ENCODE results near the gene PPP2CA.

Gene PPP2CA

DNA sequence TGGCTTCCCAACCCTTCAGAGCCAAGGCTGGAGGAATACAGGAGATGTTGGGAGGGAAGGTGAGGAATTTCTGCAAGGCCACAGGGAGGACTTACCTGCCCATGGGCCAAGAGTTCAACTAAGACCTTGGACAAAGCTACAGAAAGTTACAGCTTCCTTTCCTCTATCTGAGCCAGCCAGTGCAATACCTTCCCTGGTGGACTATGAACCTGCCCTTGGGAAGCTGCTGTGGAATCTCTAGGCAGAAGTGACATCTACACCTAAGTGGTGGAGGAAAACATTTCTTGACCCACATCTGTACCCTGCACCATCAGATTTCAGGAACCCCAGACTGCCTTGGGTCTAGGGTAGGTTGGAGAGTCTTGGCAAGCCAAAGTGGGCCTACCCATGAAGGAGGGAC is 42.4 kb downstream of the PPP2CA start:
- Histone ChIP-seq H3K4me3 (ENCODE audit: low read depth, low read length) (no peak overlapping the region), H3K27ac (no peak overlapping the region), H3K9me3 (ENCODE audit: control insufficient read depth, low read length) (no peaks in the 10 kb centered on the region), H3K4me1 (peaks cover 15% of the 10 kb centered on the region), H3K79me2 (peaks cover 21% of the 10 kb centered on the region), H3K27me3 (ENCODE audit: control insufficient read depth, insufficient read depth, low read length) (no peaks in the 10 kb centered on the region), H3K36me3 (ENCODE audit: control insufficient read depth, insufficient read depth, low read length) (no peaks in the 10 kb centered on the region), H3K9ac (no peak overlapping the region), H3K4me2 (ENCODE audit: low read length) (no peak overlapping the region), H2AFZ (no peak overlapping the region)
- TF ChIP-seq, protein P1, sequence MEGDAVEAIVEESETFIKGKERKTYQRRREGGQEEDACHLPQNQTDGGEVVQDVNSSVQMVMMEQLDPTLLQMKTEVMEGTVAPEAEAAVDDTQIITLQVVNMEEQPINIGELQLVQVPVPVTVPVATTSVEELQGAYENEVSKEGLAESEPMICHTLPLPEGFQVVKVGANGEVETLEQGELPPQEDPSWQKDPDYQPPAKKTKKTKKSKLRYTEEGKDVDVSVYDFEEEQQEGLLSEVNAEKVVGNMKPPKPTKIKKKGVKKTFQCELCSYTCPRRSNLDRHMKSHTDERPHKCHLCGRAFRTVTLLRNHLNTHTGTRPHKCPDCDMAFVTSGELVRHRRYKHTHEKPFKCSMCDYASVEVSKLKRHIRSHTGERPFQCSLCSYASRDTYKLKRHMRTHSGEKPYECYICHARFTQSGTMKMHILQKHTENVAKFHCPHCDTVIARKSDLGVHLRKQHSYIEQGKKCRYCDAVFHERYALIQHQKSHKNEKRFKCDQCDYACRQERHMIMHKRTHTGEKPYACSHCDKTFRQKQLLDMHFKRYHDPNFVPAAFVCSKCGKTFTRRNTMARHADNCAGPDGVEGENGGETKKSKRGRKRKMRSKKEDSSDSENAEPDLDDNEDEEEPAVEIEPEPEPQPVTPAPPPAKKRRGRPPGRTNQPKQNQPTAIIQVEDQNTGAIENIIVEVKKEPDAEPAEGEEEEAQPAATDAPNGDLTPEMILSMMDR (IDR thresholded peaks at IDR 0.05): no peak

DNA sequence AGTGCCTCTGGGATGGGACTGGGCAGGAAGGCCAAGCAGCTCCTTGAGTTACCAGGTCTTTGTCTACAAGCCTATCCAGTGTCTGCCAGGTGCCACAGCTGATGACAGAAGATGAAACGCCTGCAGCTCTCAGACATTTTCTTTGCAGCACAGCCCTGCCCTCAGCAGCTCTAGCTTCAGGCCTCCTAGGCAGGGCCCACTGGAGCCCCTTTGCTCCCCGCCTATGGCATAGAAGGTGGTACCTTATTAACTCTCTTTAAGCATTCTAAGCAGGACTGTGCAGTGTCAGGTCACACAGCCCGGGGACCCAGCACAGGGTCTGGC is 47.8 kb downstream of the PPP2CA start:
- H2AFZ ChIP-seq: no peak overlapping the region
- H3K79me2 ChIP-seq: peaks cover 5% of the 10 kb centered on the region
- no peaks in the 10 kb centered on the region for H3K9me3 ChIP-seq (ENCODE audit: control insufficient read depth, low read length)
- no peaks in the 10 kb centered on the region for H3K27me3 ChIP-seq (ENCODE audit: control insufficient read depth, insufficient read depth, low read length)
- H3K36me3 ChIP-seq (ENCODE audit: control insufficient read depth, insufficient read depth, low read length): no peaks in the 10 kb centered on the region
- no peak overlapping the region for H3K4me3 ChIP-seq (ENCODE audit: low read depth, low read length)
- peaks cover 4% of the 10 kb centered on the region for H3K4me1 ChIP-seq
- no peak overlapping the region for H3K9ac ChIP-seq
- H3K27ac ChIP-seq: no peak overlapping the region
- H3K4me2 ChIP-seq (ENCODE audit: low read length): no peak overlapping the region
- TF ChIP-seq, protein P1 (IDR thresholded peaks at IDR 0.05): no peak

DNA sequence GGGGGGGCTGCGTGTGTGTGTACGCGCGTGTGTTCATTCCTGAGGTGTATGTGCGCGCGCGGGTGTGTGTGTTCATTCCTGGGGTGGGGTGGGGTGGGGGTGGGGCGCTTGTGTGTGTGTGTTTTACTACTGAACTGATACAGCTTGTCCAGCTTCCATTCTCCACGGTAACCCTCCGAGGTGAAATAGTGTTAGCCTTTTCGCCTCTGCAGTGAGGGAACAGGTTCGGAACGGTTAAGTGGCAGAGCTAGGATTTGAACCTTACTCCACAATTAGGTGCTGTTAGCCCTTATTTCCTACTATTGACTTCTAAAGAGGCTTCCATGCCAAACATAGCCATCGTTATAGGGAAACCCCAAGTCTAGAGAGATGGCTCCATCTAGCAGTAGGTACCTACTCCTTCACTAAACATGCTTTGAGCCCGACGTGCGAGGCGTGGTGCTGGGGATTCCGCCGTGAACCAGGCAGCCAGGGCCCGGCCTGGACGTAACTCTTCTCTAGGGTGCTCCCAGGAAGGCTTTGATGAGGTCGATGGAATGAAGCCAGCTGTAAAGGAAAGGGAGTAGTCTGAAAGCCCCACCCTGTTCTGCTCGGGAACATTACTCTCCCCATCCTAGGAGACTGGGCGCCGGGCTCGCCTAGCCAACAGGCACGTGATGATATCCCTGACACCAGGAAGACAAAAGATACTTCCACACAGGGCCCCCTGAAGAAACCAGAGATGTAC is 48.3 kb downstream of the PPP2CA start:
- H3K27me3 ChIP-seq (ENCODE audit: control insufficient read depth, insufficient read depth, low read length): no peaks in the 10 kb centered on the region
- H3K4me3 ChIP-seq (ENCODE audit: low read depth, low read length): peak overlapping the region; percentile 95
- no peaks in the 10 kb centered on the region for H3K9me3 ChIP-seq (ENCODE audit: control insufficient read depth, low read length)
- no peaks in the 10 kb centered on the region for H3K36me3 ChIP-seq (ENCODE audit: control insufficient read depth, insufficient read depth, low read length)
- H3K79me2 ChIP-seq: peaks cover 10% of the 10 kb centered on the region
- TF ChIP-seq, protein P1 (IDR thresholded peaks at IDR 0.05): no peak
- peak overlapping the region; percentile 99 for H3K27ac ChIP-seq
- peak overlapping the region; percentile 83 for H3K4me2 ChIP-seq (ENCODE audit: low read length)
- H2AFZ ChIP-seq: peak overlapping the region; percentile 94
- H3K4me1 ChIP-seq: peaks cover 4% of the 10 kb centered on the region
- H3K9ac ChIP-seq: peak overlapping the region; percentile 91

DNA sequence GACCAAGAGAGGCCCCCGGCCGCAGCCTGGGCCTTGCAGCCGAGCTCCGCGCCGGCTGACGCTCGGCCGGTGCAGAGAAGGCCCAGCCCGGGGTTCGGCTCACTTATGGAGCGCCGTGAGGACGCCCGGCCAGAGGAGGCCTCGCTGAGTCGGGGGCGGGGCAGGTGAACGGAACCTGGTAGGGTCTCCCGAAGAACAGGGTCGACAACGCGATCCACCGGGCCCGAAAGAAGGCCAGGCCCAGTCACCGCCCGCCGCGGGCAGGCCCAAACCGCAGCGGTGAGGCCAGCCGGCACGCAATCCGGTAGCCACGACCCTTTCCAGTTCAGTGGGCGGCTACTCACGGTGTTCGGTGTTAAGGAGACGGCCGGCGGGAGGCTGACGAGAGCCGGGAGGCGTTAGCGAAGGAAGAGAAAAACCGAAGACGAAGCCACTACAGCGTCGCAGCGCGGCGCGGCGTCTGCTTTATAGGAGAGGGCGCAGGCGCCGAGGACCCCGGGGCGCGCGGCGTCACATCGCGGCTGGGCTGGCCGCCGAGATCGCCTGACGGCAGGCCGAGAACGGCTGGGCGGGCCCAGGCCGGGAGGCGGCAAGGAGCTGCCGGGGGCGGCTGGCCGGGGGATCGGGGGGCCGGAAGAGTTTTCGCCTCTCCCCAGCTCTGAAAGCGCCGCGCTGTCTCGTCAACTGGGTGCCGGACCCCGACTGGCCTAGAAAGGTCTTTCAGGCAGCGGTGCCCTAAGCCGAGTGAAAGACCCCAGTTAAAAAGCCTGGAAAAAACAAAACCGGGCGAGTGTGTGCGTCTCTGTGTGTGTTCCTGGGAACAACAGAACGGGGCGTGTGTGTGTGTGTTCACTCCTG is 49.1 kb downstream of the PPP2CA start, which contains the start of gene SKP1:
Gene SKP1 (minus strand): TSS at position 440 of the 858 bp plus-strand sequence. CDS start 2,928 bp downstream, outside the sequence.
- no peaks in the 10 kb centered on the region for H3K36me3 ChIP-seq (ENCODE audit: control insufficient read depth, insufficient read depth, low read length)
- H3K9ac ChIP-seq: peak within 1 kb of the TSS; percentile 91
- H3K4me1 ChIP-seq: peaks cover 4% of the 10 kb centered on the region
- peak within 1 kb of the TSS; percentile 83 for H3K4me2 ChIP-seq (ENCODE audit: low read length)
- peak within 1 kb of the TSS; percentile 95 for H3K4me3 ChIP-seq (ENCODE audit: low read depth, low read length)
- H2AFZ ChIP-seq: peak within 1 kb of the TSS; percentile 94
- TF ChIP-seq, protein P1 (IDR thresholded peaks at IDR 0.05): no peak
- H3K79me2 ChIP-seq: peaks cover 18% of the 10 kb centered on the region
- no peaks in the 10 kb centered on the region for H3K27me3 ChIP-seq (ENCODE audit: control insufficient read depth, insufficient read depth, low read length)
- peak within 1 kb of the TSS; percentile 99 for H3K27ac ChIP-seq
- no peaks in the 10 kb centered on the region for H3K9me3 ChIP-seq (ENCODE audit: control insufficient read depth, low read length)
